ENCODE measurements around the gene TESK2.
"Not testable (repeated sequence)": the region's sequence is repeated elsewhere in the genome, so short reads cannot be mapped to it uniquely, and the experiment has no call there.

The TESK2 gene

GRCh38 chr1:45407629-45408287 is 83.2 kb downstream of the TESK2 start:
- no peak for DNase-seq

DNA sequence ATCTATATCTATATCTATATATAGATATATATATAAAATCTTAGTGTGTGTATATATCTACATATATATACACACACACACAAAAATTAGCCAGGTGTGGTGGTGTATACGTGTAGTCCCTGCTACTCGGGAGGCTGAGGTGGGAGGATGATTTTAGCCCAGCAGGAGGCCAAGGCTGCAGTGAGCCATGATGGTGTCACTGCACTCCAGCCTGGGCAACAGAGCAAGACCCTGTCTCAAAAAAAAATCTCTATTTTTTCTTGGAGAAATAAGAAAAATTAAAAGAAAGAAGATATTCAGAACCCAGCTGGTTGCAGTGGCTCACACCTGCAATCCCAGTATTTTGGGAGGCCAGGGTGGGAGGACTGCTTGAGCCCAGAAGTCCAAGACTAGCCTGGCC is 85.3 kb downstream of the TESK2 start:
- DNase-seq, result no peak

- no peak for DNase-seq
Observed at GRCh38 chr1:45403718-45404117, 87.2 kb downstream of the TESK2 start.

DNA sequence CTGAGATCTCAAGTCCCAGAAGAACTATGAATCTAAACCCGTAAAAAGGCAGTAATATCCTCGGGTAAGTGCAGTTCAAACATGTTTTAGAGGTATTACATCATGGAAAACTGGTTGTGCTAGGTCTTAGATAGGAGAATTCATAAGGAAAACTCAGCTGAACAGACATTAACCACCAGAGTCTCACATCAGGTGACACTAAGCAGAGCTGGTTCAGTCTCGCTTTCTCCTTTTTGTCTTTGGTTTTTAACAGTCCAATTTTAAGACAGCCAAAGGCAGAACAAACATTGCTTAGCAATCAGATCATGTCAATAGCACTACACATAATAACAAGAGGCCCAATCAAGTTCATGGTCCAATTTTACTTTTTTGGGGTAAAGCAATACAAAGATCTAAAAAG is 87.7 kb downstream of the TESK2 start:
- DNase-seq, result peak; percentile 60

DNA sequence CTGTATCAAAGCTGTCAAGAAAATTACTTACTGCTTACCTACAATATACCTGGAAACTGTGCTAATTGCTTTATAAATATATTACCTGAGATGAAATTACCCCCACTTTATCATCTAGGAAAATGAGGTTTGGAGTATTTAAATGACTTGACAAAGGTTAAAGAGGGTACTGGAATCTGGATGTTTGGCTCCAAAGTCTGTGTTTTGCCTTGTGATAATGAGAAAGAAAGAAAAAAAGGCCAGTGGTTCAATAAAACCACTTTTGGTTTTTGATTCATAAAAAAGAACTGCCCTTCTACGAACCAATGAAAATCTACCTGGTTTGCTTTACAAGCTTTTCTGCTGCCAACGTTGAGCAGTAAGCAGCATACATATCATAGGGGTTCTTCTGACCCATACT is 89.4 kb downstream of the TESK2 start:
- DNase-seq, result no peak

DNA sequence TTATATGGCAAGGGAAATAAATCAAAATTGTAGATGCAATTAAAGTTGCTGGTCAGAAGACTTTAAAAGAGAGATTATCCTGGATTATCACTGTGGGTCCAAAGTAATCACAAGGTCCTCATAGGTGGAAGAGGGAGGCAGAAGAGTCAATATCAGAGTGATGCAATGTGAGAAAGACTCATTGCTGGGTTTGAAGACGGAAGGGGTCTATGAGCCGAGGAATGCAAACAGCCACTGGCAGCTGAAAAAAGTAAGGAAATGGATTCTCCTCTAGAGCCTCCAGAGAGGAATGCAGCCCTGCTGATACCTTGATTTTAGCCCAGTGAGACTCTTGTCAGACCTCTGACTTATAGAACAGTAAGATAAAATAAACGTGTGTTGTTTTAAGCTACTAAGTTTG is 90.9 kb downstream of the TESK2 start:
- no peak for DNase-seq

DNA sequence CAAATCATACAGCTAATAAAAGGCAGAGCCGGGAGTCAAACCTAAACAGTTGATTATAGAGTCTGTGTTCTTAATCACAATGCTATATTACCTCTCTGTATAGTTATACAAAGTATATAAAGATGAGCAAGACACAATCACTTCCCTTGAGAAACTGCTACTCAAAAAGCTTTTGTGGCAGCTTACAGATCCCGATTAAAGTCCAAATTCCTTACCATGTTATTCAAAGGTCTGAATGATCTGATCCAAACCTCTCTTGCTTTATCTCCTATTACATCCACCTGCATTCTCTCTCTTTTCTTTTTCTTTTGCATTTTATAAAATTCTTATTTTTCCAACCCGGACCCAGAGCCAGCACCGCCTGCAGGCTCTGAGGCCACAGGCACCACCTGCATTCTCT is 93.7 kb downstream of the TESK2 start:
- no peak for DNase-seq

- no peak for DNase-seq
Observed at GRCh38 chr1:45395582-45395981, 95.4 kb downstream of the TESK2 start.

- DNase-seq, result no peak
Observed at GRCh38 chr1:45395051-45395450, 95.9 kb downstream of the TESK2 start.

DNA sequence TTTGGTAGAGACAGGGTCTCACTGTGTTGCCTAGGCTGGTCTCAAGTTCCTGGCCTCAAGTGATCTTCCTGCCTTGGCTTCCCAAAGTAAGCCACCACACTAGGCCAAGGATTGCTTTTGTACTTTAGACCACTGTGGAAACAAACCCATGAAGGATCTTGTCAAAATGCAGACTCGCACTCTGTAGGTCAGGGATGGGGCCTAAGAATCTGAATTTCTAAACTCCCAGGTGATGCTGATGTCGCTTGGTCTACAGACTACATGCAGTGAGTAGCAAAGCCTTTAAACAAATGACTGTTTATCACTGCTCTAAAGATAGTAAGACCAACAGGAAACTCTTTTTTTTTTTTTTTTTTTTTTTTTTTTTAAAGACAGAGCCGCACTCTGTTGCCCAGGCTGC is 96.6 kb downstream of the TESK2 start:
- no peak for DNase-seq

GRCh38 chr1:45393718-45394302 is 97.2 kb downstream of the TESK2 start:
- DNase-seq, result no peak

- no peak for DNase-seq
Observed at GRCh38 chr1:45386219-45386618, 104.7 kb downstream of the TESK2 start.

DNA sequence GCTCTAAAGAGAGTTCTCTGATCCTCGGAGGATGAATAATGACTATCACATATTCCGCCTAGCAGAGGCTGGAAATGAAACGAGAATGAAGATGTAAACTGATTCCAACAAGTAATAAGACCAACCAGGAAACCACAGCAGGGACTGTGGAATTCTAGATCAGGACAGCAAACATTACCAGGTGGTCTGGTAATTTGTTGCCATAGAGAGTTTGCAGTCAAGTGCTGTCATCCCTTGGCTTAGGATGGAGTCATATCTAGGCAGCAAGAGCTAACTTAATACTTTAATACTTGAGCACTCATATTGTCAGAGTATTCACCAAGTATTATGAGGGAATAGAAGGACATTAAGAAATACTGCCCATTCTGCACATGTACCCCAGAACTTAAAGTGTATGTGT is 105.7 kb downstream of the TESK2 start:
- DNase-seq, result peak; percentile 88

- not testable (repeated sequence) for DNase-seq
Observed at GRCh38 chr1:45384213-45384612, 106.8 kb downstream of the TESK2 start.

DNA sequence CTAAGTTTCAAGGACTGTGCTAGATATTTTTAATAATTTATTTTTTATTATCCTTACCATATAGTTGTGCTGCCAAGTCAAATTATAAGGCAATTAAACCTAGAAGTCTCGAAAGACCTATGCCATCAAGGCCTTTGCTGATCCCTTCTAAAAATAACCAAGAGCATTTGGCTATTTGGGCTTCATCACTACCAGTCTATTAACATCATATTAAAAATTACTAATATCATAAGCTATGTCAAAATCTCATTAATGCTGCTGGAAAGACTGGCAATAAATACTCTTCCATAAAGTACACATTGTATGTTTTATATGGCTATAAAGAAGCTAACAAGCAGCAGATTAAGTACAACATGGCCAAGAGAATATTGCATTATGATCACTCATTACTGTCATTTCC is 107.8 kb downstream of the TESK2 start:
- no peak for DNase-seq

- DNase-seq, result no peak
Observed at GRCh38 chr1:45381243-45381642, 109.7 kb downstream of the TESK2 start.

DNA sequence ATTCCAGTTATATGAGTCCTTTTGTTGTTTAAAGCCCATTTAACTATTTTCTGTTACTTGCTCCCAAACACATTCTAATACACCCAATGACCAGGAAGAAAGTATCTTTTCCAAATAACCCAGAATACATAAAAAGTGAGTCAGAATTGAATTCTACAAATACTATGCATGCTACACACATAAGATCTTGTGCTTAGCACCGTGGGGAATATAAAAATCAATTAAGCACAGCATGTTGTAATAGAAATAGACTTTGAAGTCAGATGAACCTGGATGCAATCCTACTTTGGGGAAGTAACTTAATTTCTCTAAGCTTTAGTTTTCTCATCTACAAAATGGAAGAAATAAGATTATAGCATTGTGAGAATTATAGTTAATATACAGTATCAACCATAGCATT is 110.2 kb downstream of the TESK2 start:
- DNase-seq, result no peak

GRCh38 chr1:45380125-45380524 is 110.8 kb downstream of the TESK2 start:
- no peak for DNase-seq

GRCh38 chr1:45379524-45379923 is 111.4 kb downstream of the TESK2 start:
- DNase-seq, result no peak

GRCh38 chr1:45378184-45378583 is 112.8 kb downstream of the TESK2 start:
- no peak for DNase-seq

GRCh38 chr1:45375104-45376090 is 115.6 kb downstream of the TESK2 start:
- no peak for DNase-seq

DNA sequence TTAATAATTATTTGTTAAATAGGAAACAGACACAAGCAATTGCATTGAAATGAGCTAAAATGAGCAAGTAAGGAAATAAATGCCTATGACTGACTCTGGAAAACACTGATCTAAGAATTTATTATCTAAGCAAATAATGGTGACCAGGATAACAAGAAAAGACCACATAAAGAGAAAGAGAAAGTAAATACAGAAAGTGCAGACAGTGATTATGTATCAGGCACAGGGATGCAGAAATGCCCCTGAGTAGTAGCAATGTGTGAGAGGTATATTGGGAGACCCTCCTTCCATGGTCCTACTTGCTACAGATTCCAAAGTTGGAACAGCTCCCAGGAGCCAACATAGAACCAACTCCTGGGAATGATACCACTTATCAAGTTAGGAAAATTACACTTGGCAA is 117.4 kb downstream of the TESK2 start:
- DNase-seq, result no peak

- DNase-seq, result no peak
Observed at GRCh38 chr1:45370575-45370974, 120.4 kb downstream of the TESK2 start.

DNA sequence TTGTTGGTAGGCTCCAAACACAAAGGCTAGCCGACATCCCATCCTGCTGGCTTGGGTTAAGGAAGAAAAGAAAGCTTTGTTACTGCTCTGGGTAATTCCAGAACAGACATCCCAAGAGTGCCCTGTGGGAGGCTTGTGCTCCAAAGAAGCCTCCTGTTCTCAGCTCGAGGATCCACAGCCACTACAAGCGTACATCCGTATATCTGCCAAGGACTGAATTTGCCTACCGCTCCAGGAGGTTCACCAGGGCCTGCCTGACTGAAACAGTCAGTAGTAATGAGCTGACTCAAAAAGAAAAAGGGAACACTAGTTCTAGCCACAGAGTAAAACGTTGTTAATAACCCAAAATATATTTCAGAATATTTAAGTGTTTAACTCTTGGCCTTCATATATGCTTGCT is 125.9 kb downstream of the TESK2 start:
- no peak for DNase-seq

Measured in NCI-H2029 (cell line).